WTC11 (cell line): ENCODE measurements around the gene TTC38.

Experiments used
- ATF2 ChIP-seq: sonication (generic); formaldehyde crosslinking; IDR thresholded peaks from 2 replicates; pipeline ENCODE4 v1.8.1; 2022; ENCODE audit warnings: low read depth, missing genetic modification reagents, borderline replicate concordance
- ATF6 ChIP-seq: sonication (generic); formaldehyde crosslinking; IDR thresholded peaks from 2 replicates; pipeline ENCODE4 v1.8.1; 2023; ENCODE audit warnings: mild to moderate bottlenecking, missing genetic modification reagents
- CTCF ChIP-seq: fragments of 200-600 bp; IDR thresholded peaks from 2 replicates; pipeline ENCODE4 v1.8.0; 2022; ENCODE audit warnings: antibody characterized with exemption
- ELF4 ChIP-seq: sonication (generic); formaldehyde crosslinking; IDR thresholded peaks from 2 replicates; pipeline ENCODE4 v1.8.1; 2022; ENCODE audit warnings: low read depth, mild to moderate bottlenecking, moderate library complexity, missing genetic modification reagents
- GRHL2 ChIP-seq: fragments of 250-450 bp; sonication (Bioruptor Pico); IDR thresholded peaks from 2 replicates; pipeline ENCODE4 v1.8.0; 2022; ENCODE audit warnings: mild to moderate bottlenecking, moderate library complexity; ENCODE audit not compliant: insufficient replicate concordance, severe bottlenecking
- MYBL2 ChIP-seq: sonication (generic); formaldehyde crosslinking; IDR thresholded peaks from 2 replicates; pipeline ENCODE4 v1.8.1; 2023; ENCODE audit warnings: mild to moderate bottlenecking, moderate library complexity, missing genetic modification reagents
- NR1H2 ChIP-seq: sonication (generic); formaldehyde crosslinking; IDR thresholded peaks from 2 replicates; pipeline ENCODE4 v1.9.0; 2021; ENCODE audit warnings: mild to moderate bottlenecking, moderate library complexity, missing genetic modification reagents
- NR3C1 ChIP-seq: sonication (generic); formaldehyde crosslinking; conservative IDR thresholded peaks from 2 replicates; pipeline ENCODE4 v1.8.1; 2023; ENCODE audit warnings: low read depth, mild to moderate bottlenecking, missing genetic modification reagents
- ZNF263 ChIP-seq: sonication (generic); formaldehyde crosslinking; IDR thresholded peaks from 2 replicates; pipeline ENCODE4 v1.8.1; 2022; ENCODE audit warnings: low read depth, mild to moderate bottlenecking, moderate library complexity, missing genetic modification reagents
- ZNF281 ChIP-seq: sonication (generic); formaldehyde crosslinking; IDR thresholded peaks from 2 replicates; pipeline ENCODE4 v1.8.0; 2023; ENCODE audit warnings: mild to moderate bottlenecking, missing genetic modification reagents

GRCh38 chr22:46272762-46273431 lies 5.1 kb downstream of the TTC38 start:
- no peak for TF ChIP-seq GRHL2
- no peak for TF ChIP-seq CTCF
- no peak for TF ChIP-seq NR3C1 (CRISPR knock-in tag)
- TF ChIP-seq MYBL2, result no peak
- TF ChIP-seq ZNF263 (CRISPR knock-in tag), result no peak
- TF ChIP-seq ZNF281 (CRISPR knock-in tag), result no peak
- no peak for TF ChIP-seq NR1H2
- TF ChIP-seq ATF2 (CRISPR knock-in tag), result no peak
- TF ChIP-seq ATF6 (CRISPR knock-in tag), result no peak
- TF ChIP-seq ELF4 (CRISPR knock-in tag), result no peak
